Measurements from ENCODE around the gene NOD1.

Gene NOD1

DNA sequence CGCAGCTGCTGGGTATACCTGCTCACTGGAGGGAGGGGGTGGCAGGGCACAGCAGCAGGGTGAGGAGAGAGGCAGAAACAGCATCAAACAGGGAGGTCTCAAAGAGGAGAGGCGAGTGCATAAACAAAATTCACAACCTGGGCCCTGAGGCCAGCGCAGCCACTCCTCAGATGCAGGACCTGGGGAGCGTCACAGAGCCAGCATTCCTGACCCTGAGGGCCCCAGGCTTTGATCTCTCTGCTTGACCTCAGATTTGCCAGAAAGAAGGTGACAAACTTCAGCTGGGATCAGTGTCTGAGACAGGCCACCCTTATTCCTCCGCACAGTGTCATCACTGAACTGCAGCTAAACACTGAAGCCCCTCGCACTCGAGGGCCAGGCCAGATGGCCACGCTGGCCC is 25.6 kb downstream of the NOD1 start:
- no peak overlapping the region for H3K9ac ChIP-seq (ENCODE audit: low read length)
- no peaks in the 10 kb centered on the region for H4K20me1 ChIP-seq (ENCODE audit: insufficient read depth, low read length)
- no peaks in the 10 kb centered on the region for H3K4me1 ChIP-seq (ENCODE audit: low read length)
- H2AFZ ChIP-seq (ENCODE audit: low read depth, low read length) = no peak overlapping the region
- H3K27me3 ChIP-seq (ENCODE audit: low read depth, low read length) = no peaks in the 10 kb centered on the region
- H3K4me2 ChIP-seq (ENCODE audit: low read length) = no peak overlapping the region
- no peaks in the 10 kb centered on the region for H3K79me2 ChIP-seq (ENCODE audit: low read length)
- H3K4me3 ChIP-seq (ENCODE audit: low read length) = no peak overlapping the region
- no peak overlapping the region for H3K27ac ChIP-seq (ENCODE audit: low read length)
- TF ChIP-seq, protein P1, sequence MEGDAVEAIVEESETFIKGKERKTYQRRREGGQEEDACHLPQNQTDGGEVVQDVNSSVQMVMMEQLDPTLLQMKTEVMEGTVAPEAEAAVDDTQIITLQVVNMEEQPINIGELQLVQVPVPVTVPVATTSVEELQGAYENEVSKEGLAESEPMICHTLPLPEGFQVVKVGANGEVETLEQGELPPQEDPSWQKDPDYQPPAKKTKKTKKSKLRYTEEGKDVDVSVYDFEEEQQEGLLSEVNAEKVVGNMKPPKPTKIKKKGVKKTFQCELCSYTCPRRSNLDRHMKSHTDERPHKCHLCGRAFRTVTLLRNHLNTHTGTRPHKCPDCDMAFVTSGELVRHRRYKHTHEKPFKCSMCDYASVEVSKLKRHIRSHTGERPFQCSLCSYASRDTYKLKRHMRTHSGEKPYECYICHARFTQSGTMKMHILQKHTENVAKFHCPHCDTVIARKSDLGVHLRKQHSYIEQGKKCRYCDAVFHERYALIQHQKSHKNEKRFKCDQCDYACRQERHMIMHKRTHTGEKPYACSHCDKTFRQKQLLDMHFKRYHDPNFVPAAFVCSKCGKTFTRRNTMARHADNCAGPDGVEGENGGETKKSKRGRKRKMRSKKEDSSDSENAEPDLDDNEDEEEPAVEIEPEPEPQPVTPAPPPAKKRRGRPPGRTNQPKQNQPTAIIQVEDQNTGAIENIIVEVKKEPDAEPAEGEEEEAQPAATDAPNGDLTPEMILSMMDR (IDR thresholded peaks at IDR 0.05; ENCODE audit: low read depth, low read length) = no peak
- TF ChIP-seq EZH2phosphoT487 (IDR thresholded peaks at IDR 0.05; ENCODE audit: low read depth) = no peak
- H3K9me3 ChIP-seq (ENCODE audit: insufficient read depth, low read length) = no peaks in the 10 kb centered on the region
- H3K36me3 ChIP-seq (replicated peaks; ENCODE audit: low read depth, low read length) = no peaks in the 10 kb centered on the region

- Histone ChIP-seq H3K79me2 (ENCODE audit: low read length) (no peaks in the 10 kb centered on the region), H3K4me2 (ENCODE audit: low read length) (no peak overlapping the region), H4K20me1 (ENCODE audit: insufficient read depth, low read length) (no peaks in the 10 kb centered on the region), H3K9me3 (ENCODE audit: insufficient read depth, low read length) (no peaks in the 10 kb centered on the region), H3K27ac (ENCODE audit: low read length) (no peak overlapping the region), H3K4me3 (ENCODE audit: low read length) (no peak overlapping the region), H3K9ac (ENCODE audit: low read length) (no peak overlapping the region), H2AFZ (ENCODE audit: low read depth, low read length) (no peak overlapping the region), H3K27me3 (ENCODE audit: low read depth, low read length) (no peaks in the 10 kb centered on the region), H3K4me1 (ENCODE audit: low read length) (no peaks in the 10 kb centered on the region), H3K36me3 (replicated peaks; ENCODE audit: low read depth, low read length) (no peaks in the 10 kb centered on the region)
- TF ChIP-seq EZH2phosphoT487 (IDR thresholded peaks at IDR 0.05; ENCODE audit: low read depth) = no peak
- TF ChIP-seq, protein P1 (IDR thresholded peaks at IDR 0.05; ENCODE audit: low read depth, low read length) = no peak
Measured at GRCh38 chr7:30452280-30452930, 26.2 kb downstream of the NOD1 start.

DNA sequence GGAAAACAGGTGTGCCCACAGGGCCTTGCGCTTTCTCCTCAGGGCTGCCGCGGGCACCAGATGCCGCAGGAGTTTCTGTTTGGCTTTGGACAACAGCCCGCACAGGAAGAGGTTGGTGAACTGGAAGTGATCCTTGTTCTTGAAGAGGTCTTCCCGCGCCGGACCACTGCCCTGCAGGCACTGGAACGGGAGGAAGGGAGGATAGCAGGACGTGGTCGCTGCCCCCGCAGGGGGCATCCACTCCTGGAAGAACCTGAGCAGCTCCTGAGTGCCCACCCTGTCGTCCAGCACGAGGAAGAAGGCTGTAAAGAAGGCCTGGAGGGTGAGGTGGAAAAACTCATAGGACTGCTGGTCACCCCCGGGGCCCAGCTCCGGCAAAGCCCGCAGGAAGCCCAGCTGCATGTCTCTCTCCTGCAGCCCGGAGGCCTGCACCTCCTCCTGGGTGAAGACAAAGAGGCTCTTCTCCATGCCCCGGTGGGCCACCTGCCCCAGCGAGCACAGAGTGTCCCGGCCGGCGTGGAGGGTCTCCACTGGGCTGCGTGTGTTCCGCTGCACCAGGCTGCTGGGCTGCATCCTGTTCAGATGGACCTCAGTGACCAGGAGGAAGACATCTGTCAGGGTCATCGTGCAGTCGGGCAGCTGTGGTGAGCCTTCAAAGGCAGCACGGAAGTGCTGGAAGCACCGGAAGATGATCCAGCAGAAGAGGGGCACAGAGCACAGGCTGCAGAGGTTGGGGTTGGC is 26.9 kb downstream of the NOD1 start:
- Histone ChIP-seq H3K27ac (ENCODE audit: low read length) (no peak overlapping the region), H4K20me1 (ENCODE audit: insufficient read depth, low read length) (no peaks in the 10 kb centered on the region), H3K4me1 (ENCODE audit: low read length) (no peaks in the 10 kb centered on the region), H3K4me2 (ENCODE audit: low read length) (no peak overlapping the region), H3K27me3 (ENCODE audit: low read depth, low read length) (no peaks in the 10 kb centered on the region), H3K36me3 (replicated peaks; ENCODE audit: low read depth, low read length) (no peaks in the 10 kb centered on the region), H3K9ac (ENCODE audit: low read length) (no peak overlapping the region), H2AFZ (ENCODE audit: low read depth, low read length) (no peak overlapping the region), H3K9me3 (ENCODE audit: insufficient read depth, low read length) (no peaks in the 10 kb centered on the region), H3K4me3 (ENCODE audit: low read length) (no peak overlapping the region), H3K79me2 (ENCODE audit: low read length) (no peaks in the 10 kb centered on the region)
- TF ChIP-seq, protein P1 (IDR thresholded peaks at IDR 0.05; ENCODE audit: low read depth, low read length) = no peak
- TF ChIP-seq EZH2phosphoT487 (IDR thresholded peaks at IDR 0.05; ENCODE audit: low read depth) = no peak

DNA sequence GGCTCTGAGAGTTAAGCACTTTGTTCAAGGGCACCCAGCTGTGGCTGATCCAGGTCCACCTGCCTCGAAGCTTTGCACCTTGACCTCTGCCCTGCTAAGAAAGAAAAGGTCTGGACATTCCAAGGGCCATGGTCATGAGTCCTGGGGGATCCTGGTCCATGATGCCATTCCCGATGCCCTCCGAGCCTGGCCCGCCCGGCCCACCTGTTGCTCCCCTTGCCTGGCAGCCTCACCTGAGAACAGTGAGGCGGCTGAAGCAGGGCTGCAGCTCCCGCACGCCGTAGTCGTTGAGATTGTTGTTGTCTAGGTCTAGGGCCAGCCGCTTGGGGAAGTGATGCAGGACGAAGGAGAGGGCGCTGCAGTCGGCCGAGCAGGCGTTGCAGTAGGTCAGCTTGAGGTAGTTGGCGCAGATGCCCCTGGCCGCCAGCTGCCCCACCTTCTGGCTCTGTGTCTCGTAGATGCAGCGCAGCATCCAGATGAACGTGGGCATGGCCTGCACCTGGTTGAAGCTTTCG is 27.5 kb downstream of the NOD1 start:
- H3K9me3 ChIP-seq (ENCODE audit: insufficient read depth, low read length) = no peaks in the 10 kb centered on the region
- H3K27me3 ChIP-seq (ENCODE audit: low read depth, low read length) = no peaks in the 10 kb centered on the region
- H4K20me1 ChIP-seq (ENCODE audit: insufficient read depth, low read length) = no peaks in the 10 kb centered on the region
- no peak overlapping the region for H3K9ac ChIP-seq (ENCODE audit: low read length)
- H3K36me3 ChIP-seq (replicated peaks; ENCODE audit: low read depth, low read length) = no peaks in the 10 kb centered on the region
- H3K27ac ChIP-seq (ENCODE audit: low read length) = no peak overlapping the region
- peaks cover 1% of the 10 kb centered on the region for H3K4me1 ChIP-seq (ENCODE audit: low read length)
- no peak overlapping the region for H3K4me3 ChIP-seq (ENCODE audit: low read length)
- H3K79me2 ChIP-seq (ENCODE audit: low read length) = no peaks in the 10 kb centered on the region
- TF ChIP-seq EZH2phosphoT487 (IDR thresholded peaks at IDR 0.05; ENCODE audit: low read depth) = no peak
- TF ChIP-seq, protein P1 (IDR thresholded peaks at IDR 0.05; ENCODE audit: low read depth, low read length) = no peak
- no peak overlapping the region for H3K4me2 ChIP-seq (ENCODE audit: low read length)
- H2AFZ ChIP-seq (ENCODE audit: low read depth, low read length) = no peak overlapping the region
